NCI-H345 (cell line): Measurements from ENCODE around the gene CDK5R2.

Source experiments
- DNase-seq: peaks from one replicate; lab custom pipeline; 2025; lab: John Stamatoyannopoulos, UW

CDK5R2 gene

DNA sequence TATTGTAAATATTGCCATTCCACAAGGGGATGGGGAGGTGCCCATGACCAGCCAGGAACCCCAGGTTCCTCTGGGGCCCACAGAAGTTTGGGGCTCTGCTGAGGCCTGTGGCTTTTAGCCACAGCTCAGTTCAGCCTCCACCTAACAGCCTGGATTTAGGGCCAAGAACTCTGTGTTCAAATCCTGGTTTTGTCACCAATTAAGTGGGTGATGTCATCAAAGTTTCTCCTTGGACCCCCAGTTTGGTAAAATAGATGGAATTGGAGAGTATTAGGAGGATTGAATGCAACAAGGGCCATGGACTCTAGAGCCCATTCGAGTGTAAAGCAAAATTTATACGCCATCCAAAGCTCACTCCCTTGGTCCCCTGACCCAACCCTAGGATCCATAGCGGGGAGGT lies 28.7 kb downstream of the CDK5R2 start:
- no peak for DNase-seq

DNA sequence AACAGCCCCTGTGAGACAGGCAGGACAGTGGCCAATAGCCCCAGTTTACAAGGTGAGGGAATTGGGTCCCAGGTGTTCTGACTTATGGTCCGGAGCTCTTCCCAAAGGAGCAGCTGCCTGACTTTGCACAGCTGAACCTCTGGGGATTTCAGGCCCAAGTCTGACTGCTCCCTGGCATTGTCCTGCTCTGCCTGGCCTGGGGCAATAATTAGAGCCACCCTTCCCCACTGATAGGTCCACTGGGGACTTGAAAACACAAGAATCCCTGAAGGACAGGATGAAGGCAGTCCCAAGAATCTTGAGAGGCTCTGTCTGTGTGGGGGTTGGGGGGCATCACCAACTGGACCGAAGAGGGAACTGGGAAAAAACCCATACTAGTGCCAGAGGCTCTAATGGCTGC lies 29.2 kb downstream of the CDK5R2 start:
- no peak for DNase-seq

DNA sequence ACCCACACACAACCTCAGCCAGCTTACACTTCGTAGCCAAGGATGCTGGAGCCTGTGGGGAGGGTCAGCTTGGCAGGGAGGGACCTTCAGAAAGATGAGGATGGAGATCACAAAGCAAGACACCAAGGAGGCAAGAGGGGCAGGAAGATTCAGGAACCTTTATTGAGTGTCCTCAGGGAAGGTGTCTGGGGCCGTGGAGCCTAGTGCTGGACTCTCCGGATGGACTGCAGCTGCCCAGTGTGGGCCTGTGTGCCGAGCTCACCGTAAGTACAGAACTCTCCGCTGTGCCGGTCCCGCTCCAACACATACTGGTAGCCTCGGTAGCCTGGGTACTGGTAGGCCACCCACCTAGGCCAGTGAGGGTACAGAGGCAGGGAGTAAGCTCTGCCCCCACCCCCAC lies 30.6 kb downstream of the CDK5R2 start:
- DNase-seq, result no peak

DNA sequence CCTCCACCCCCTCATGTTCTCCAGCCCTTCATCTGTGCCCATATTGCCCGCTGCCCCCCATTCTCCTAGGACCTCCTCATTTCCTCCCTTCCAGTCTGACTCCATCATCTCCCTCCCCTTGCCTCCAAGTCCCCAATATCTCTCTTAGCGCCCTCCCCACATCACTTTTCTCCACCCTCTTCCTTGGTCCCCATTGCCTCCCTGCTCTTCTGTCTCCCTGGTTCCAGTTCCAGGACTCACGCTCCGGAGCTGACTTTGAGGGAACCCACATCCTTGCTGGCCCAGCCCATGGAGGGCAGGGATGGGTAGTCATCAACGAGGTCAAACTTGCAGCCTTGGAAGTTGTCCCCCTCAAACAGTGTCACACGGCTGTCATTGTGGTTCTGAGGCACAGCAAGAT lies 31.1 kb downstream of the CDK5R2 start:
- no peak for DNase-seq

DNA sequence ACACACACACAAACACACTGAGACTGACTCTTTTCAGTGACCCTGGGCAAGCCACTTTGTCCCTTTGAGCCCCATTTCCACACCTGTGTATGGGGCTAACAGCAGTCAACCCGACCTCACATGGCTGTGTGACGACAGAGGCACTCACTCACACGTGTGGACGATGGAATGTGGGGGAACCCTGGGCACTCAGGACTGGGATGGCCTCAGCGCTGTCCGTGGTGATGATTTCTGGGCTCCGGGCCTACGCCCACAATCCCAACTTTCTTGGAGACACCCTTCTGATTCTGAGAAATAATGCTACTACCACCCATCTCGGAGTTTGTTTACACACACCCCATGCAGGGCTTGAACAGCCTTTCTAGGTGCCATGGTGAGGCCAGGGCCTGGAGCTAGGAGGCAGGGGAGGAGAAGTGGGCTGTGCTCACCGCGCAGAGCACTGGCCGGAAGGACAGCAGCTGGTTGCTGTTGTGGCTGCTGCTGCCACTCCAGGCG lies 32.3 kb downstream of the CDK5R2 start:
- no peak for DNase-seq

DNA sequence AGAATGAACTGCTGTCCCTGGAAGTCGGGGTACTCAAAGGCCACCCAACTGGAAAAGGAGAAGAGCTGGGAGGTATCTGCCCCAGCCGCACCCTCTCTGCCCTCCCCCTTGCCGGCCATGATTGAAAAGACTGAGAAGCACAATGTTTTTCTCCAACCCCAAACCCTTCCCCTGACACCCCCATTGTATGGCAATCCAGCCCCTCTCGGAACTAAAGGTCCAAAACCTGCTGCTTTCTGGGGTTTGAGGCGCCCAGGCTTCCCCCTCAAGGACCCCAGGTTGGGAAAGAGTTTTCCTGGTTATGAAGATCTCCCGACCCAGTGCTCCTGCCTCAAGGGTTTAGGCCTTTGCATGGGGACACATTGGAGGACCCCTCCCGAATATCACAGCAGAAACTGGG lies 32.7 kb downstream of the CDK5R2 start:
- no peak for DNase-seq

DNA sequence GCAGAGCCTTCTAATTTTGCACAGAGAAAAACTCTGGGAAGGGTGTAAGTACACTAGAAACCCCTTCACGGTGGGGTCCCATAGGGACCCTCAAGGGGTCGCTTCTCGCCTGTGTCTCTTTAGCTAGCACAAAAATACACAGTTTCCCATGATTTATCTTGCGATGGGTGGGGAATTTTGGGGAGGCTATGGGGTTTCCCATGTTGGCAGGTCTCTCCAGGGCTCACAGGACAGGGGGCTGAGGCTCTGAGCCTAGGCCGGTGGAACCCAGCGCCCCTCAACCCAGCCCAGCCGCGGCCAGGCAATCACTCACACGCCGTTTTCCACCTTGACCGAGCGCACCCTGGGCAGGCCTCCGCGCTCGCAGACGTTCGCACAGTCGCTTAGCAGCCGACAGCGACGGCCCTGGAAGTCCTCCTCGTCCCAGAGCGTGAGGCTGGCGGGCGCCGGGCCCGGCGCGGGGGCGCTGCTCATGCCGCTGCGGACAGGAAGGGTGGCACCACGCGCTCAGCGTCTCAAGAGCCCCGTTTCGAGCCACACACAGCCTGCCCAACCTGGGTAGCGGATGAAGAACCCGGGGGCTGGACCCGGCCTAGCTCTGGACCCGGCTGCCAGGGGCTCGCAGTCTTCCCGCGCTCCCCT lies 33.4 kb downstream of the CDK5R2 start:
- DNase-seq, result no peak

DNA sequence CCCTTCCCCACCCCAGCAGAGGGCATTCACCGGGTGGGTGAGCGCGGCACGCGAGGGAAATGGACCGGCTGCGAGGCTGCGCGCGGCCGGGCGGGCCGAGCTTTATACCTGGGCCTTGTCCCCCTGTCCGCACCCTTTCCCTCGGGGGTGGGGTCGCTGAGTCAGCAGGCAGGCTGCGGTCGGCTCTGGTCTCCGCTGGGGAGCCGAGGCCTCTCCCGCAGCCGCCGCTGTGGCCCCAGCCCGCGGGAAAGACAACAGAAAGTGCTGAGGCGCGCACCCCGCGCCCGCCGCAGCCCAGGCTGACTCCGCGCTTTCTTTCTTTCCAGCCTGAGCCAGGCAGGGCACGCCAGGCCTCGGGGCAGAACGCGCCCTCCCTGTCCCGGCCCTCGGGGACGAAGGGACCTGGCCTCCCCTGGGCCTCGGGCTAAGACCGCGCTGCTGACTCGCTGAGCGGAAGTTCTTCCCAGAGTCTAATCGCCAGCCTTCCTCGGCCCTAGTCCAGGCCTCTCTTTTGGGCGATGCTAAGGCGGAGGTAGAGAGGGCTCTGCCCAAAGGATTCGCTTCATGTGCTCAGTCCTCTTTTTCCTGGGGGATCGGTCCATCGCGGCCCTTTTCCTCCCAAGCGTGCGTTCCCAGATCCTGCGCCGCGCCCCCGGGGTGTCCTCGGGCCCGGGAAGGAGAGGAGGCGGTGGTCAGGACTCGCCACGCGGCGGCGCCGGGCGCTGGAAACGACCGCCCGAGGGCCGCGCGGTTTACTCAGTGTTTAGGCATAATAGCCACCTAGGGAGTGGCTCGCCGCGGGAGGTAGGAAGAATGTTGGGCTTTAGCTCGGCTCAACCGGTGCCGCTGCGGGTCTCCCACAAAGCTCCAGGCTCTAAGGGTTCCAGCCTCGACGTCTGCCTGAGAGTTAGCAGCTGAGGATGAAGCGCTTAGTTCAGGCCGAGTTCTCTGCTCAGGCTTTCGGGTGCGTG lies 34.2 kb downstream of the CDK5R2 start, which contains the start of gene CRYBA2:
TSS of gene CRYBA2 (minus strand) at position 78 of the 971 bp plus-strand sequence. CDS start 246 bp downstream, outside the sequence.
- peak; percentile 70 for DNase-seq

DNA sequence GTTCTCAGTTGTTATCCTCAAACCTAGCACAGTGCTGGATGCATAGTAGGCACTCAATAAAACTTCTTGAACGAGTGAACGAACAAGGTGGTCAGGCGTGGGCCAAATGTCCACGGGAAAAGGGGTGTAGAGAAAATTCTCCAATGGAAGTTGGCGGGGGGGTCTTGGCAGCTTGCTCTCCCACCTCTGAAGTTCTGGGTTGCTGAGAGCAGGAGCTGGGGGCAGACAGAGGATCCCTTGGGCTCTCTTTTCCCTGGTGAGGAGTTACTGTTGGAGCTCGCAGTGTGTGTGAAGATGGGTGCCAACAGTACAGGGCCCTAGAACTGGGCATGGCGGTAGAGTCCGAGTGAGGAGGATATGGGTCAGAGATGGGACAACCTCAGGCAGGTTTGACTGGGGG lies 36.1 kb downstream of the CDK5R2 start:
- DNase-seq, result no peak

DNA sequence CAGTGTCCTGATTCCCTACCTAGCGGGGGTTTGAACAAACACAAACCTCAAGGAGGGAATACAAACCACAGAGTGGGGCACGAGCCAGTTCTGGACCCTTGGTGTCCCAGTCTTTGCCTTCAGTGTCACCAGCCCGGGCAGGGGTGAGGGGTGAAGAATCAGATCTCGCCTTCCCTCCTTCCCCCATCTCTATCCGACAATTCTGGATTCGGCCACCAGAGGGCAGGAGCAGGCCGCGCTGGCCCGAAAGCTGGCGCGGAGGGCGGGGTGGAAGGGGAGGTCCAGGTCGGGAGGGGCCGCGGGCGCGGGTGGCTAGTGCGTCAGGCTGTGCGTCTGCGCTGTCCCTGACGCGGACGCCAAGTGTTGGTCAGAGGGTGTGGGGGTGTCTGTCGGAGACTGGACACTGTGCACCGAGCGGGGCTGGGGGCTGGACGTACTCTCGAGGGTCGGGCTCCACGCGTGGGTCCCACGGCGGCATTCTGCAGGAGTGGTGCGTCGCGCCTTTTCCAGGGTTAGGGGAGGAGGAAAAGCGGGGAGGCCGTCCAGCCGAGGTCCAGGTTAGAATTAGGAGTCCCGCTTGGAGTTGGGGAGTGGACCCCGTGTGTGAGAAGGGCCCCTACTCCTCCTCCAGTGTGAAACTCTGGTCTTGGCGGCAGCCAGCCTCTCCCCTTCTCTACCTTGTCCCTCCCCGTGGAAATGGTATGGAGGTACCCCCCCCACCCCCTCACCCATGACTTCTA lies 36.7 kb downstream of the CDK5R2 start:
- DNase-seq, result peak; percentile 94

DNA sequence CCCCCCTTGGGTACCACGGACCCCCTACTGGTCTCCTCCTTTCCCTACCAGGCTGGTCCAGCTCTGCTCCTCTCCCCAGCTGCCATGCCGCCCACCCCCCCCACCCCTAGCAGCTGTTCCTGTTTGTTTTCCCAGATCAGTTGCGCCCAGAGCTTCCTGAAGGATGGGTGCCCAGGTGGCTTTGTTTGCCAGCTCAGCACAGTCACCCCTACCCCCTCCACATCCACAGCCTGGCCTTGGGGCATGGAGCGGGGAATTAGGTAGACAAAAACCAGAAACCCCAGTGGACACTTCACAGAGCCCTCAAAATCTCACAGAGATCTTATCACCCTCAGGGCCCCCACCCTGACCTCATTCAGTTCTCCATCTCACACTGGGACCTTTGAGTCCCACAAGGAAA lies 37.5 kb downstream of the CDK5R2 start:
- peak; percentile 86 for DNase-seq

DNA sequence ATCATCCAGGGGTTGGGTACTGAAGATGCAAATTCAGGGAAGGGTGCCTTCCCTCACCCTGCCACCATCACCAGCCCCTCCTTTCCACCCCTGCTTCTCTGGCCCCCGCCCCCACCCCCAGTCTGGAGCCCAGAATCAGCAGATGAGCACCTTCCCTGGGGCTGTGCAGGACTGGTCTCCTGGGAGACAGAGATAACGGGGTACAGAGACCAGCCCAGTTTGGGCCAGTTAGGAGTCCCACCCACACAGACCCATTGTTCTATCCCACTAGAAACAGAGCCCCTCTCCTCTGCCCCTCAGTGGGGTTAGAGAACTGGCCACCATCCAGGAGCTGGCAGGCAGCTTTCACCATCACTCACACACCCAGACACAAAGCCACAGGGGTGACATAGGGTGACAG lies 38.3 kb downstream of the CDK5R2 start:
- peak; percentile 66 for DNase-seq

DNA sequence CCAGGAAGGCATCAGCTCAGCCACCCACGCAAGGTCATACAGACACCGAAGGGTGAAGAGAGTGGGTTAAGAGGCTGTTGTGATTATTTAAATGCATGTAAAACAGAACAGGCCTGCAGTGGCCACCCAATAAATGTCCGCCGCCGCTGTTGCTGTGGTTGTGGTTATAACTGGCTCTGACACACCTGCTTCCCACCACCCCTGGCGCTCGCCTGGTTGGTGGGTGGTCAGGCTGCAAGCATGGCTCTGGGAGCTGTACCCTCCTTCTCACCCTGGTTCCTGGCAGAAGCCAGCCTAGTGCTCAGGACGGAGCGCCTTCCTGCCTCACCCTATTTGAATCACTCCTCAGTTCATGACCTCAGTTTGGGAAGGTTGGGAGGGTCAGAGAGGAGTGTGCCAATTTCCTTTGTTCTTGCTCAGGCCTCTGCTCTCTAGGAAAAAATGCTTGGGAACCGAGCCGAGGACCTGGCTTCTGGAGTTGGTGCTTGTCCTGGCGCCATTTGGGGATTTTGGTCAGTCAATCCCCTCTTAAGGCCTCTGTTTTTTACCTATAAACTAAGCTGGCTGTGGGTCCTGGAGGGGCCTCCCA lies 39.0 kb downstream of the CDK5R2 start:
- peak; percentile 37 for DNase-seq

DNA sequence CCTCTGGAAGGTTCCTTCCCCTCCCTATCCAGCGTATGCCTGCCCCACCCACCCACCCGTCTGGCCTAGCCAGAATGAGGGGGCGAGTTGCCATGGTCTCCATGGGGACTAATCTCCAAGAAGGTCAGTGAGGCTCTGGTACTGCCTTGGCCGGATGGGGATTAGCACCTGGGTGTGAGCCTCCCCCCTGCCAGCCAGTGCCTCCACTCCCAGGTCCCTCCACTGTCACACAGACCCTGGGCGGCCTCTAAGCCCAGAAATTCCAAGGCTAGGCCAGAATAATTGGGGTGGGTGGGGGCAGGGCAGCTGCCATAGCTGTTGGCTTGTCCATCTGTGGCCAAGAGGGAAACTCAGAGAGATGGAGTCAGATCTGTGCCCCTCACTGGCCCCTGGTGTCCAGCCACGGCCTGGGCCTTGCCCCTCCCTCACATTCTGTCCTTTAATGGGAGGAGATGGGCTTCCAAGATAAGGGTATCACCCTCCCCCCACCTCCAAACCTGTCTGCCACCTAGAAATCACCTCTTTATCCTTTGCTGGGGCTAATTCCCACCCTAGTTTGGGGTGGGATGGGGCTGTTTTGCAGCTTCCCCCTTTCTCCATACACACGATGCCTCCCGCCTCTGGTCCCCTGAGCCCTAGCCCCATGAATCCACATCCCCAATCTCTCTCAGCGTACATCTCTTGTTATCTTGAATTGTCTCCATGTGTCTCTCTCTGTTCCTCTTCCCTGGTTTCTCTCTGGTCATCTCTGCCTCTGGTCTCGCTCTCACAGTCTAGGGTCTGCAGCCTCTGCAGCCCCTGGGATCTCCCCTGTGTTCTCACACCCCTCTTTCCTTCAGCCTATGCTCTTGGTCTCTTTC lies 39.8 kb downstream of the CDK5R2 start:
- no peak for DNase-seq

DNA sequence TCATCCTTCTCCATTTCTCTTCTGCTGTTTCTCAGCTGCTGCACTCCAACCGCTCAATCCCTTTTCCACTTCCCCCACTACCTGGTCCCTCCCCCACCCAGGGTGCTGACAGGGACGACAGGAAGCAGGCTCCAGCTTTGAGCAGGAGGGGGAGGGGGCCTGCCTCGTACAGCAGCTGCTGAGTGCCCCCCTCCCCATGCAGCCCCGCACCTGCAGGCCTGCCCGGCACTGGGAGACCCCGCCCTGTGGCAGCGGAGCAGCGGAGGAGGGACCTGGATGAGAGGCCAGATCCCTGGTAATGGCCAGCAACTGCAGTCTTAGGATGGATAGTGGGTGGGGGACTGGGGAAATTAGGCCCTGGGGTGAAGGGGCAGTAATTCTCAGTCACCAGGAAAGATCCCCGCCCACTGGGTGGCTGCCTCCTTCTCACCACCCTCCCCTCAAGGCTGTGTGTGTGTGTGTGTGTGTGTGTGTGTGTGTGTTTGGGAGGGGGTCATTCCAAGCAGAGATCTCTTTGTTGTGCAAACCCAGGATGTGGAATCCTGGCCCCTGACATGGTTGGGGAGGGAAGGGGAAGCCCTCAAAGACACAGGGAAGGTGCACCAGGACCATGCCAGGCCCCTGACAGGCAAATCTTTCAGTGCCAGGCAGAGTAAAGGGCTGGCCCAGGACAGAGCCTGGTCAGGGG lies 40.6 kb downstream of the CDK5R2 start:
- peak; percentile 94 for DNase-seq

DNA sequence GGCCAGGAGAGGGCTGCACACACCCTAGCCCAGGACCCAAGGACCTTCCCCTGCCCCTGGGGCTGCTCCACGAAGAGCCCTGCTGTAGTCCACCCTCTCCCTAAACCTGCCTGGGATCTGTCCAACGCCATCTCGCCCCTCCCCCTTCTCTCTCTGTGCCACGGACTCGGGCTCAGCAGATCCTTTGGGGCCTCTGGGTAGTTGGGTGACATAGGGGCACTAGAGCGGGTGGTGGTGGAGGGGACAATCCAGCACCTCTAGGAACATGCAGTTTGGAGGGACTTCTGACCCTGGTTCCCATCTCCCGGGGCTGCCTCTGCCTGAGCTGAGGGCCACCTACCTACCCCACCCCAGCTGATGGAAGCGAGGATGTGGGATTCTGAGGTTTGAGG lies 41.1 kb downstream of the CDK5R2 start:
- DNase-seq, result peak; percentile 49

DNA sequence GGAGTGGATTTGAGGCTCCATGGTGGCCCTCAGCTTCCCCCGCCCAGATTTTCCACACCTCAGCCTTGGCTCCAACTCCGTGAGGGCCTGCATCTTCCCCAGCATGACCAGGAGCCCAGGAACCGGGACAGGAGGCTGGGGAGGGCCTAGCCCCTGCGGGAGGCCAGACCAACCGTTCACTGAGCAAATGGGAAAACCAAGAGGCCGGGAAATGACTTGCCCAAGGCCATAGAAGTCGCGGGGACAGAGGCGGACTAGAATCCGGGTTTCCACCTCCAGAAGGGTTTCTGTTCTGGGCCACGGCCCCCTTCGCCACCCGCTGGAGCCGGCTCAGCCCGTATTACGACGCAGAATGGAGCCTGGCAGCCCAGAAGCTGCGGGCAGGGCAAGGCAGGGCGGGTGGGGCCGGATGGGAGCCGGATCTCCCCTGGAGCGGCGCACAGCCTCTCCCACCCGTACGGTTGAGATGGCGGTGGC lies 41.7 kb downstream of the CDK5R2 start:
- DNase-seq, result no peak

DNA sequence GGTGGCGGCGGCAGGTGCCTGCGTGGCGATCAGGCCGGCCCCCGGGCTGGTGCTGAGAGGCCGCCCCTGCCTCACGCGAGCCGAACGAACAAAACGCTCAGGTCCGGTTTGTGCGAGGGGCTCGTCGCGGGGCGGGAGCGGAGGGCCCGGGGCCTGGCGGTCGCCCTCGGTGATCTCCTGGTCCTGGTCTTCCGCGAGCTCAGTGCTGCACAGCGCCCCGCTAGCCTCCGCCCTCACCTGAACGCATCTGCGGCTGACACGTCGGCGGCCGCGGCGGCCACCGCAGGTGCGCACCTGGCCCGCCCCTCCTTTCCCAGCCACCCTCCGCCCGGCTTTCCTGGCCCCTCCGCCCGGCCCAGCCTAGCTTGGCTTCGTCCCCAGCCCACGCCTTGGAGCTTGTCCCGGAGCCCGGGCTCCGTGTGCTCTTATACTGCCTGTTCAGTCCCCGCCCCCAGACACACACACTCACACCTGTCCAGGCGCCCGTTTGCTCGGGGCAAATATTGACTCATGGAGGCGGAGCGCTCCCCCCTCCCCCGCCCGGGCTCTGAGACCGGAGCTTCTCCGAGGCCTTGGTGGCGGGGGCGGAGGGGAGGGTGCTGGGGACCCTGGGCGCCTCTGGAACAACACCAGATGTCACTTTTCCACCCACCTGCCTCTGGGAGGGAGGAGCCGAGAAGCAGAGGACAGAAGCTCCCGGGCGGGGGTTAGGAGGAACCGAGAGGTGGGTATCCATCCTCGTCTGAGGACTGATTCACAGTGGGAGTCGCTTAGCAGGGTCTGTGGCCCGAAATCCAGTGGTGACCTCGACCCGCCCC lies 42.3 kb downstream of the CDK5R2 start:
- DNase-seq, result peak; percentile 99
